ENCODE measurements around the gene DIPK1B. TPM values are rescaled to one million over a fixed set of nuclear protein-coding genes. Genes with fewer than 3 reads are reported as not detected.

Gene DIPK1B
- total and polyA plus RNA-seq, 12 donors, result 15.7 to 37.9 (median 18.3) TPM

GRCh38 chr9:136748666-136749611, 36.6 kb downstream of the DIPK1B start:
- H3K4me3 ChIP-seq, result no peak overlapping the region
- H3K4me1 ChIP-seq, result peaks cover 12 to 41% (median 25%) of the 10 kb centered on the region in 9 donors
- no peaks in the 10 kb centered on the region for H3K36me3 ChIP-seq
- ATAC-seq (peak in 7 of 8 donors; percentile 35 to 76 (median 54)), DNase-seq (peak; percentile 41 to 79)
- H3K27ac ChIP-seq, result peak overlapping the region in 9 of 10 donors; percentile 31 to 84 (median 59)
- no peak for TF ChIP-seq CTCF (IDR thresholded peaks at IDR 0.05)
- 58 to 63% methylated on average over 21 of the region's 21 CpGs for WGBS, 2 donors
- intact Hi-C loops (cut with DNase I), result no loop called here
- no peaks in the 10 kb centered on the region for H3K27me3 ChIP-seq
- H3K9me3 ChIP-seq, result peaks cover 0 to 15% (median 0%) of the 10 kb centered on the region in 11 donors

- no peak for TF ChIP-seq CTCF (IDR thresholded peaks at IDR 0.05)
- intact Hi-C loops (cut with DNase I), result no loop called here
- no peak for DNase-seq
- no peaks in the 10 kb centered on the region for H3K27me3 ChIP-seq
- peak overlapping the region in 1 of 10 donors; percentile 42 for H3K27ac ChIP-seq
- H3K4me1 ChIP-seq, result peaks cover 12 to 35% (median 21%) of the 10 kb centered on the region in 9 donors
- 63 to 83% methylated on average over 2 of the region's 2 CpGs for WGBS, 2 donors
- ATAC-seq, result no peak
- no peaks in the 10 kb centered on the region for H3K36me3 ChIP-seq
- H3K4me3 ChIP-seq, result no peak overlapping the region
- H3K9me3 ChIP-seq, result peaks cover 0 to 15% (median 0%) of the 10 kb centered on the region in 11 donors
Observed at GRCh38 chr9:136750526-136750925, 38.2 kb downstream of the DIPK1B start.

- Histone ChIP-seq H3K4me3 (no peak overlapping the region), H3K4me1 (peaks cover 12 to 31% (median 21%) of the 10 kb centered on the region in 9 donors), H3K9me3 (peaks cover 0 to 17% (median 0%) of the 10 kb centered on the region in 11 donors), H3K36me3 (no peaks in the 10 kb centered on the region), H3K27me3 (no peaks in the 10 kb centered on the region), H3K27ac (no peak overlapping the region)
- no peak for TF ChIP-seq CTCF (IDR thresholded peaks at IDR 0.05)
- ATAC-seq, result no peak
- intact Hi-C loops (cut with DNase I), result no loop called here
- no peak for DNase-seq
- 80 to 86% methylated on average over 1 of the region's 1 CpG for WGBS, 2 donors
Observed at GRCh38 chr9:136751244-136751643, 38.9 kb downstream of the DIPK1B start.

- no peak for DNase-seq
- H3K4me3 ChIP-seq, result no peak overlapping the region
- H3K27me3 ChIP-seq, result no peaks in the 10 kb centered on the region
- no peaks in the 10 kb centered on the region for H3K36me3 ChIP-seq
- intact Hi-C loops (cut with DNase I), result no loop called here
- H3K4me1 ChIP-seq, result peaks cover 12 to 26% (median 21%) of the 10 kb centered on the region in 9 donors
- no peak for ATAC-seq
- no peak for TF ChIP-seq CTCF (IDR thresholded peaks at IDR 0.05)
- H3K9me3 ChIP-seq, result peaks cover 0 to 18% (median 0%) of the 10 kb centered on the region in 11 donors
- no peak overlapping the region for H3K27ac ChIP-seq
Observed at GRCh38 chr9:136751814-136752213, 39.4 kb downstream of the DIPK1B start.
